PC-9 (cell line): Measurements from ENCODE around the gene NELL2. TPM values are rescaled to one million over a fixed set of nuclear protein-coding genes. Genes with fewer than 3 reads are reported as not detected.

ENCODE experiments used
- BruUV-seq: library from RNA; stranded (reverse); fragments of 400-500 nt; replicated peaks from 2 replicates; lab custom pipeline; 2021; lab: Mats Ljungman, UMichigan
- CTCF ChIA-PET: fragments of 300-600 bp; sonication (Branson Sonifier 250); formaldehyde crosslinking; loops from one replicate; lab custom pipeline; 2022; ENCODE audit warnings: antibody characterized with exemption; lab: Charles Lee
- POLR2A ChIA-PET: fragments of 300-600 bp; sonication (Branson Sonifier 250); formaldehyde crosslinking; loops from one replicate; lab custom pipeline; 2022; ENCODE audit warnings: antibody characterized with exemption; ENCODE audit not compliant: unreplicated experiment; lab: Charles Lee
- DNase-seq, 2 experiments: peaks; one replicate each; pipeline versions ENCODE4 v3.0.0 to v3.0.0-alpha.2; 2015 to 2022; ENCODE audit warnings: mixed read lengths in 1 of 2
- H2AFZ ChIP-seq: fragments of 200-600 bp; sonication (generic); 2 replicates; pipeline ENCODE4 v1.8.1; 2017; ENCODE audit warnings: antibody characterized with exemption
- H3F3A ChIP-seq: fragments of 200-600 bp; sonication (generic); 2 replicates; pipeline ENCODE4 v1.8.1; 2017; ENCODE audit warnings: antibody characterized with exemption, mild to moderate bottlenecking, low read depth; ENCODE audit not compliant: insufficient read depth
- H3K27ac ChIP-seq: fragments of 200-600 bp; sonication (generic); 2 replicates; pipeline ENCODE4 v1.6.1; 2016; ENCODE audit warnings: mixed run types
- H3K27me3 ChIP-seq: fragments of 200-600 bp; sonication (generic); 2 replicates; pipeline ENCODE4 v1.6.1; 2016; ENCODE audit warnings: low read depth, mixed run types; ENCODE audit not compliant: insufficient read depth
- H3K36me3 ChIP-seq: fragments of 200-600 bp; sonication (generic); 2 replicates; pipeline ENCODE4 v1.6.1; 2016; ENCODE audit warnings: low read depth, mixed run types
- H3K4me1 ChIP-seq: fragments of 200-600 bp; sonication (generic); replicated peaks from 2 replicates; pipeline ENCODE4 v1.6.1; 2016; ENCODE audit warnings: mixed run types; ENCODE audit not compliant: insufficient read depth
- H3K4me2 ChIP-seq: fragments of 200-600 bp; sonication (generic); 2 replicates; pipeline ENCODE4 v1.6.1; 2017; ENCODE audit warnings: mixed run types
- H3K4me3 ChIP-seq: fragments of 200-600 bp; sonication (generic); 2 replicates; pipeline ENCODE4 v1.6.1; 2016; ENCODE audit warnings: mixed run types
- H3K79me2 ChIP-seq: fragments of 200-600 bp; sonication (generic); 2 replicates; pipeline ENCODE4 v1.6.1; 2017; ENCODE audit warnings: low read depth, mixed run types
- H3K9me2 ChIP-seq: fragments of 200-600 bp; sonication (generic); 2 replicates; pipeline ENCODE4 v1.8.1; 2017; ENCODE audit warnings: mild to moderate bottlenecking; ENCODE audit not compliant: insufficient read depth
- H3K9me3 ChIP-seq: fragments of 200-600 bp; sonication (generic); 2 replicates; pipeline ENCODE4 v1.8.1; 2016; ENCODE audit warnings: low read depth; ENCODE audit not compliant: insufficient read depth
- H4K20me1 ChIP-seq: fragments of 200-600 bp; sonication (generic); 2 replicates; pipeline ENCODE4 v1.8.1; 2017; ENCODE audit not compliant: insufficient read depth
- EZH2 ChIP-seq: fragments of 200-600 bp; sonication (generic); IDR thresholded peaks from 2 replicates; pipeline ENCODE4 v1.8.0; 2017; ENCODE audit warnings: antibody characterized with exemption, low read depth
- intact Hi-C: fragments of 100-400 bp; cut with micrococcal nuclease; formaldehyde crosslinking; loops from one replicate; pipeline ENCODE4 v1.10.0; 2022; ENCODE audit not compliant: unreplicated experiment
- total RNA-seq: library from RNA; stranded (reverse); gene quantifications from 2 replicates; pipeline ENCODE4 v1.2.3, GENCODE V29; 2021
- TF ChIP-seq, protein P1 (sequence below): fragments of 200-600 bp; sonication (generic); conservative IDR thresholded peaks from 2 replicates; pipeline ENCODE4 v1.6.1; 2017; ENCODE audit warnings: mixed run types, antibody characterized with exemption, mild to moderate bottlenecking, moderate library complexity

Gene NELL2
- total RNA-seq, 1 experiment from 2014 or later: 0.61 TPM

DNA sequence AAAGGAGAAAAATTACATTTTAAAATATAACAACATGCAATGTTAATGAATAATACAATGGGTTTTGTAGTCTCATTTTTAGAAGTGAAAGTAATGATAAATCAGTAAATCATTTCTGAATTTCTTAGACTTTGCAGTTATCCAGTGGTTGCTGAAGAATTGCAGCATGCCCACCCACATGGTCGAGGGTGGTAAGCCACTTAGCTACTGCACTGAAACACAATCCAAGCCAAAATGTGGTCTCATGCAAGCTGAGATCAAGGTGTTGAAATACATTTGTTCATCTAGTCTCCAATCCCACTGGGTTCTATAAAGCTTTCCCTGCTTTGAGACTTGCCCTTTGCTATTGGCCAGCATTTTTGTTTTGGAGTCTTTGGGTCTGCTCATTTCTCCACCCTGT is 247.9 kb downstream of the NELL2 start:
- Histone ChIP-seq H3K79me2 (no peaks in the 10 kb centered on the region), H4K20me1 (no peaks in the 10 kb centered on the region), H3K36me3 (no peaks in the 10 kb centered on the region), H2AFZ (no peak overlapping the region), H3K9me3 (no peaks in the 10 kb centered on the region), H3K4me1 (no peaks in the 10 kb centered on the region), H3K27ac (no peak overlapping the region), H3K4me2 (no peak overlapping the region), H3K9me2 (no peaks in the 10 kb centered on the region), H3K27me3 (no peaks in the 10 kb centered on the region), H3F3A (no peaks in the 10 kb centered on the region), H3K4me3 (no peak overlapping the region)
- no TSS peak for BruUV-seq
- TF ChIP-seq EZH2: no peak
- TF ChIP-seq, protein P1, sequence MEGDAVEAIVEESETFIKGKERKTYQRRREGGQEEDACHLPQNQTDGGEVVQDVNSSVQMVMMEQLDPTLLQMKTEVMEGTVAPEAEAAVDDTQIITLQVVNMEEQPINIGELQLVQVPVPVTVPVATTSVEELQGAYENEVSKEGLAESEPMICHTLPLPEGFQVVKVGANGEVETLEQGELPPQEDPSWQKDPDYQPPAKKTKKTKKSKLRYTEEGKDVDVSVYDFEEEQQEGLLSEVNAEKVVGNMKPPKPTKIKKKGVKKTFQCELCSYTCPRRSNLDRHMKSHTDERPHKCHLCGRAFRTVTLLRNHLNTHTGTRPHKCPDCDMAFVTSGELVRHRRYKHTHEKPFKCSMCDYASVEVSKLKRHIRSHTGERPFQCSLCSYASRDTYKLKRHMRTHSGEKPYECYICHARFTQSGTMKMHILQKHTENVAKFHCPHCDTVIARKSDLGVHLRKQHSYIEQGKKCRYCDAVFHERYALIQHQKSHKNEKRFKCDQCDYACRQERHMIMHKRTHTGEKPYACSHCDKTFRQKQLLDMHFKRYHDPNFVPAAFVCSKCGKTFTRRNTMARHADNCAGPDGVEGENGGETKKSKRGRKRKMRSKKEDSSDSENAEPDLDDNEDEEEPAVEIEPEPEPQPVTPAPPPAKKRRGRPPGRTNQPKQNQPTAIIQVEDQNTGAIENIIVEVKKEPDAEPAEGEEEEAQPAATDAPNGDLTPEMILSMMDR: no peak
- CTCF ChIA-PET: no interaction called here
- POLR2A ChIA-PET: no interaction called here
- intact Hi-C loops: no loop called here
- no peak for DNase-seq

DNA sequence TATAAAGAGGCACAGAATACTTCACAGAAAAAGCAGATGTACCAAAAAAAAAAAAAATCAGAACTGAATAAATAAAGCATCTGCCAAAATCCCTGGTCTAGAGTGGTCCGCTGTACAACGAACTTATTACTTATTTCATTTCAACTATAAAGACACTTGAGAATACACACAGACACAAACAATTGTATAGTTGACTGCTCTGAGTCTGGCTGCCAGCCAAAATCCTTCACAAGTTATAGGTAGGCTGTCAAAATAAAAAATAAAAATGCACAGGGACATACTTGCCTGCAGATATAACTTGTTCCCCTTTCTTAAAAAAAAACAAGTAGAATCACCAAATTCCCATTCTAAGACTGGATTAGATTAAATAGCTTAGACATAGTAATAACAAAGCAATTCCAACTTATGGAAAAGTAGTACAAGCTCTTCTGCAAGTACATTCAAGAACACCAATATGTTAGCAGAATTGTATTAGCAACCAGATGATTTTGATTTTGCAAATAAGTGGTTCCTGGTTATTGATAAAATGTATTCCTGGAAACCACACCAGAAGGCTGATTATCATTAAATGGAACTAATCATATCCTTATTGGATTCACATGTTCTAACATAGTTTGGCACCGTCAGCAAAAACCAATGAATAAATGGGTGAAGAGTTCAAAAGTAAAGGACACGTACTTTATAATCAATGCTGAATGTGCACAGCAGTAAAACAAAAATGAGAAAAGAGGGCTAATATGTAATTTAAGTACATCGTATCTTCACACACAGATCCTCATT is 248.5 kb downstream of the NELL2 start:
- no peaks in the 10 kb centered on the region for H3K79me2 ChIP-seq
- H3K9me3 ChIP-seq: no peaks in the 10 kb centered on the region
- H3F3A ChIP-seq: no peaks in the 10 kb centered on the region
- no peaks in the 10 kb centered on the region for H3K9me2 ChIP-seq
- no peak overlapping the region for H3K27ac ChIP-seq
- DNase-seq: no peak
- no TSS peak for BruUV-seq
- ChIA-PET POLR2A (no interaction called here), CTCF (no interaction called here)
- no peak for TF ChIP-seq EZH2
- TF ChIP-seq, protein P1: no peak
- no peaks in the 10 kb centered on the region for H3K27me3 ChIP-seq
- H4K20me1 ChIP-seq: no peaks in the 10 kb centered on the region
- H3K4me2 ChIP-seq: no peak overlapping the region
- no peak overlapping the region for H2AFZ ChIP-seq
- H3K36me3 ChIP-seq: no peaks in the 10 kb centered on the region
- no peak overlapping the region for H3K4me3 ChIP-seq
- H3K4me1 ChIP-seq: no peaks in the 10 kb centered on the region
- intact Hi-C loops: no loop called here

DNA sequence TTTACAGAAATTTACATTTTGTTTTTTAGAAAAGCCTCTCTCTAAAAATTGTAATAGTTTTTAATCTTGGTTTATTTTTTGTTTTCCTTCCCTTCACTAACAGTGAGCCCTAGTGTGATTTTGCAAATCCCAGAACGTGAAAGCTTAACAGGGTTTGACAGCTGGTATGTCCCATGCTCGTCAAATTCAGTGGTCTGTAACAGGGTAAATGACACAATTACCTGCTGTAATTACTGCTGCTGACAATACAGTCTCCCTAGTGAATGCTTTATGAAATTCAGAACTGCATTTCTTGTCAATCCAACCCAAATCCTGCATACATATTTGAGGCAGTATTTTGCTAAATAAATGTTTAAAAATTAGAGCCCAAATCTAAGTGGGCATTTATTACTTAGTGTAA is 249.2 kb downstream of the NELL2 start:
- intact Hi-C loops: no loop called here
- ChIA-PET POLR2A (no interaction called here), CTCF (no interaction called here)
- no peak for TF ChIP-seq EZH2
- TF ChIP-seq, protein P1: no peak
- H2AFZ ChIP-seq: no peak overlapping the region
- H3K9me2 ChIP-seq: no peaks in the 10 kb centered on the region
- no TSS peak for BruUV-seq
- no peaks in the 10 kb centered on the region for H3K4me1 ChIP-seq
- no peak overlapping the region for H3K4me3 ChIP-seq
- no peak overlapping the region for H3K27ac ChIP-seq
- no peaks in the 10 kb centered on the region for H3K9me3 ChIP-seq
- H3K27me3 ChIP-seq: no peaks in the 10 kb centered on the region
- no peaks in the 10 kb centered on the region for H3K79me2 ChIP-seq
- H3K4me2 ChIP-seq: no peak overlapping the region
- DNase-seq: no peak
- H3F3A ChIP-seq: no peaks in the 10 kb centered on the region
- H4K20me1 ChIP-seq: no peaks in the 10 kb centered on the region
- no peaks in the 10 kb centered on the region for H3K36me3 ChIP-seq
